Lung (tissue), 12 donors: ENCODE measurements around the gene TEAD1. TPM values are rescaled to one million over a fixed set of nuclear protein-coding genes. Genes with fewer than 3 reads are reported as not detected.

Experiments
- ATAC-seq: fragments of 200-7000 bp; cut with Tn5 transposase; one replicate; pipeline ENCODE4 v1.9.1; 2020; ENCODE audit warnings: moderate number of reproducible peaks; ENCODE audit not compliant: insufficient read depth, low FRiP score
- DNase-seq, 3 donors: peaks; one replicate each; pipeline ENCODE4 v3.0.0-alpha.2; 2013 to 2017
- H3K27ac ChIP-seq, 2 donors: one replicate each; pipeline ENCODE4 v1.5.1; 2013; ENCODE audit warnings: mild to moderate bottlenecking in 2 of 2, moderate library complexity in 2 of 2, control low read depth in 1 of 2, inconsistent platforms in 1 of 2, low read depth in 1 of 2, low read length in 1 of 2
- H3K27me3 ChIP-seq, 3 donors: one replicate each; pipeline ENCODE4 v1.5.1; 2013; ENCODE audit warnings: low read length in 2 of 3; ENCODE audit not compliant: control insufficient read depth in 3 of 3, insufficient read depth in 3 of 3
- H3K36me3 ChIP-seq, 4 donors: one replicate each; pipeline ENCODE4 v1.5.1; 2013; ENCODE audit warnings: low read length in 4 of 4, mild to moderate bottlenecking in 1 of 4, moderate library complexity in 1 of 4; ENCODE audit not compliant: control insufficient read depth in 4 of 4, insufficient read depth in 4 of 4
- H3K4me1 ChIP-seq, 5 donors: one replicate each; pipeline ENCODE4 v1.5.1; 2013; ENCODE audit warnings: low read length in 5 of 5, mild to moderate bottlenecking in 2 of 5, moderate library complexity in 1 of 5; ENCODE audit not compliant: control insufficient read depth in 5 of 5, insufficient read depth in 5 of 5
- H3K4me3 ChIP-seq: one replicate; pipeline ENCODE4 v1.5.1; 2013; ENCODE audit warnings: mild to moderate bottlenecking, control low read depth, moderate library complexity
- H3K9ac ChIP-seq, 2 donors: one replicate each; pipeline ENCODE4 v1.5.1; 2013; ENCODE audit warnings: low read length in 2 of 2, control low read depth in 1 of 2; ENCODE audit not compliant: insufficient read depth in 1 of 2
- H3K9me3 ChIP-seq, 4 donors: one replicate each; pipeline ENCODE4 v1.5.1; 2013; ENCODE audit warnings: low read length in 3 of 4, mild to moderate bottlenecking in 1 of 4, moderate library complexity in 1 of 4; ENCODE audit not compliant: control insufficient read depth in 4 of 4, insufficient read depth in 3 of 4
- CTCF ChIP-seq: IDR thresholded peaks from 2 replicates; pipeline ENCODE4 v1.5.1; 2012; ENCODE audit warnings: mild to moderate bottlenecking; ENCODE audit errors: control extremely low read depth, extremely low read depth
- WGBS, 2 donors: extraction: QIAGEN DNeasy Blood & Tissue Kit; methylation state at CpG; one replicate each; pipeline ENCODE4 v1.1.7; 2013; 5-methylcytosine and 5-hydroxymethylcytosine counted together
- polyA plus RNA-seq, 2 donors: library from polyadenylated mRNA; stranded (reverse); fragments of 200-250 nt; gene quantifications; one replicate each; pipeline ENCODE4 v1.2.1, GENCODE V29; 2013
- total RNA-seq, 2 donors: library from RNA; depleted of rRNA in 1 of 2; stranded (reverse); fragments of >200 nt in 1 of 2; gene quantifications; one replicate each; pipeline ENCODE4 v1.2.1, GENCODE V29; 2014 to 2021
- donor health status: control.
- donor health status: control.
- donor health status: Bipolar disorder and iron deficiency.
- donor health status: healthy.
- donor health status: DM: yes; HTN: yes; CAD: no.

The TEAD1 gene
- total and polyA plus RNA-seq, 4 donors, result 7.7 to 141 (median 38.8) TPM

GRCh38 chr11:12784445-12784844, 110.2 kb downstream of the TEAD1 start:
- Histone ChIP-seq H3K27me3 (no peaks in the 10 kb centered on the region), H3K9ac (no peak overlapping the region), H3K4me1 (peaks cover 0 to 10% (median 0%) of the 10 kb centered on the region in 5 donors), H3K9me3 (no peaks in the 10 kb centered on the region), H3K27ac (no peak overlapping the region), H3K4me3 (no peak overlapping the region), H3K36me3 (no peaks in the 10 kb centered on the region)
- 28 to 58% methylated on average over 3 of the region's 3 CpGs for WGBS, 2 donors
- DNase-seq, result no peak
- TF ChIP-seq CTCF, result no peak
- ATAC-seq, result no peak

DNA sequence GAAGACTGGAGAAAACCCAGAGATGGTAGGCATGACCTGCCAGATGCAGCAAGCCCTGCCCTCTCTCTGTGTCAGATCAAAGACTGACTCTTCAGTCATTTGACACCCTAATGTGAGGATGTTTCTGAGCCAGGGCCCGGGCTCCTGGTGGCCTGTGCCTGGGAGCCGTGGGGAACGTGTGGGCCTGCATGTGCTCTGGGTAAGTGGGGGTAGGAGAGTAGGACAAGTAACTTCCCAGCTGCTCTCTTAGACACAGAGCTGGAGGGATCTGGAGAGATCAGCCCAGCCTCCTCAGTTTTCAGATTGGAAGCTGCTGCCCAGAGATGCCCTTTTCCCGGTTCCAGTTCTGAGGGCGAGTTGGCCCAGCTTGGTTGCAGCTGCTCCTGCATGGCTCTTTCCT, 110.8 kb downstream of the TEAD1 start:
- no peaks in the 10 kb centered on the region for H3K36me3 ChIP-seq
- peaks cover 0 to 10% (median 0%) of the 10 kb centered on the region in 5 donors for H3K4me1 ChIP-seq
- ATAC-seq (no peak), DNase-seq (no peak)
- no peak overlapping the region for H3K27ac ChIP-seq
- H3K9ac ChIP-seq, result no peak overlapping the region
- no peak overlapping the region for H3K4me3 ChIP-seq
- 75 to 82% methylated on average over 5 of the region's 5 CpGs for WGBS, 2 donors
- TF ChIP-seq CTCF, result no peak
- no peaks in the 10 kb centered on the region for H3K9me3 ChIP-seq
- no peaks in the 10 kb centered on the region for H3K27me3 ChIP-seq

DNA sequence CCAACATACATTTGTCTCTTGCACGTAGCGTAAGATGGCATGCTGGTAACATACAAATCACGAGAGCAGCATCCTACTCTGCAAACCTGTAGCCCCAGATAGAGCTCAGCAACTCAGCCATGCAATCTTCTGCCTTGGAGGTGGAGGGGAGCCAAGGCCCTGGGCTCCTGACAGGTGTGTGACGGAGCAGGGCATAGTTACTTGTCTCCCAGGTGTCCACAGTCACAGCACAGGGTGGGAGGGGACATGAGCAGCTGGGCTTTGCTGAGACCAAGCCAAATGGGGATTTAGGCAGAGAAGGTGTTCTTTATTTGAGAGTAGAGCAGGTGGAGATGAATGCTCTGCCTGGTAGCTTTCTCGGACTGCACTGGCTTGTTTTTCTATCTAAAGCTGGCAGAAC, 111.7 kb downstream of the TEAD1 start:
- DNase-seq, result no peak
- WGBS, 2 donors, result 94% methylated on average over 5 of the region's 5 CpGs
- ATAC-seq, result no peak
- no peaks in the 10 kb centered on the region for H3K36me3 ChIP-seq
- H3K9me3 ChIP-seq, result no peaks in the 10 kb centered on the region
- no peak for TF ChIP-seq CTCF
- no peaks in the 10 kb centered on the region for H3K27me3 ChIP-seq
- peaks cover 0 to 10% (median 0%) of the 10 kb centered on the region in 5 donors for H3K4me1 ChIP-seq
- no peak overlapping the region for H3K9ac ChIP-seq
- no peak overlapping the region for H3K4me3 ChIP-seq
- no peak overlapping the region for H3K27ac ChIP-seq

DNA sequence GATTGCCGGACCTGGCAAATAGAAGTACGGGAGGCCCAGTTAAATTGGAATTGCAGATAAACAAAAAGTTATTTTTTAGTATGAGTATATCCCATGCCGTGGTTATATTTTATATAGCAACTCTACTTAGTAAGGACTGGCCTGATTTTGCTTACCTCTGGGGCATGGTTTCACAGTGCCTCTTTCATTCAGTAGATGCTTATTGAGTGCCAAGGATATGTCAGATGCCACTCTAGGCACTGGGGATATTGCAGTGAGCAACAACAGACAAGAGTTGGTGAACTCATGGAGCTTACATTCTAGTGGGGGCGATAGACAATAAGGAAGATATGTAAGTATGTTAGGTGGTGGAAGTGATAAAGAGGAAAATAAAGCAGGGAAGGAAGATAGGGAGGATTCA, 112.2 kb downstream of the TEAD1 start:
- Histone ChIP-seq H3K4me3 (no peak overlapping the region), H3K4me1 (peaks cover 0 to 10% (median 0%) of the 10 kb centered on the region in 5 donors), H3K9ac (no peak overlapping the region), H3K9me3 (no peaks in the 10 kb centered on the region), H3K27me3 (no peaks in the 10 kb centered on the region), H3K27ac (no peak overlapping the region), H3K36me3 (no peaks in the 10 kb centered on the region)
- no peak for TF ChIP-seq CTCF
- DNase-seq (no peak), ATAC-seq (no peak)
- WGBS, 2 donors, result 97 to 98% methylated on average over 4 of the region's 4 CpGs
